IMR-90 (cell line): ENCODE measurements around the gene RUNX2. TPM values are rescaled to one million over a fixed set of nuclear protein-coding genes. Genes with fewer than 3 reads are reported as not detected.

Source experiments
- ATAC-seq: fragments of 200-7000 bp; cut with Tn5 transposase; 2 replicates; pipeline ENCODE4 v1.9.1; 2020; ENCODE audit warnings: low read depth, mild to moderate bottlenecking, moderate library complexity
- BruUV-seq: library from RNA; stranded (reverse); fragments of 400-500 nt; replicated peaks from 2 replicates; lab custom pipeline; 2021; lab: Mats Ljungman, UMichigan
- CTCF ChIA-PET: fragments of 300-600 bp; formaldehyde crosslinking; extraction: SDS; loops from one replicate; lab custom pipeline; 2021; ENCODE audit warnings: antibody characterized with exemption; lab: Yijun Ruan, JAX
- POLR2A ChIA-PET: fragments of 300-600 bp; sonication (Branson Sonifier 250); formaldehyde crosslinking; loops from one replicate; lab custom pipeline; 2022; ENCODE audit warnings: antibody characterized with exemption; ENCODE audit not compliant: unreplicated experiment; lab: Charles Lee
- DNase-seq: peaks from one replicate; pipeline ENCODE4 v3.0.0; 2013
- H2AFZ ChIP-seq: replicated peaks from 2 replicates; pipeline ENCODE3; 2013; ENCODE audit warnings: low read length, mild to moderate bottlenecking; ENCODE audit not compliant: poor library complexity
- H2AK5ac ChIP-seq: 2 replicates; pipeline ENCODE4 v1.6.1; 2013; ENCODE audit warnings: low read depth, low read length, inconsistent platforms
- H2AK9ac ChIP-seq: replicated peaks from 2 replicates; pipeline ENCODE3; 2013; ENCODE audit warnings: mild to moderate bottlenecking, low read depth, low read length, moderate library complexity; ENCODE audit not compliant: poor library complexity
- H2BK120ac ChIP-seq: 2 replicates; pipeline ENCODE4 v1.6.1; 2013; ENCODE audit warnings: low read depth, low read length, inconsistent platforms
- H2BK15ac ChIP-seq: 3 replicates; pipeline ENCODE4 v1.6.1; 2013; ENCODE audit warnings: low read depth, low read length, inconsistent platforms
- H2BK20ac ChIP-seq: 2 replicates; pipeline ENCODE4 v1.6.1; 2013; ENCODE audit warnings: low read depth, mild to moderate bottlenecking, inconsistent platforms, low read length, moderate library complexity
- H2BK5ac ChIP-seq: 2 replicates; pipeline ENCODE4 v1.6.1; 2013; ENCODE audit warnings: mild to moderate bottlenecking, low read depth, low read length, inconsistent platforms; ENCODE audit not compliant: poor library complexity, severe bottlenecking
- H3K14ac ChIP-seq: replicated peaks from 2 replicates; pipeline ENCODE4 v1.6.1; 2013; ENCODE audit warnings: low read depth, low read length, inconsistent platforms
- H3K18ac ChIP-seq: 2 replicates; pipeline ENCODE4 v1.6.1; 2013; ENCODE audit warnings: low read depth, low read length, control low read depth
- H3K23ac ChIP-seq: 2 replicates; pipeline ENCODE4 v1.6.1; 2013; ENCODE audit warnings: low read depth, low read length, inconsistent platforms
- H3K27ac ChIP-seq: 2 replicates; pipeline ENCODE4 v1.5.1; 2013; ENCODE audit warnings: mild to moderate bottlenecking, control low read depth, low read length; ENCODE audit not compliant: insufficient read depth
- H3K27me3 ChIP-seq: 2 replicates; pipeline ENCODE4 v1.6.1; 2013; ENCODE audit warnings: low read length; ENCODE audit not compliant: control insufficient read depth, insufficient read depth
- H3K36me3 ChIP-seq: 2 replicates; pipeline ENCODE4 v1.6.1; 2013; ENCODE audit warnings: low read length, mixed read lengths; ENCODE audit not compliant: control insufficient read depth, insufficient read depth
- H3K4ac ChIP-seq: 2 replicates; pipeline ENCODE4 v1.6.1; 2013; ENCODE audit warnings: low read depth, low read length, inconsistent platforms
- H3K4me1 ChIP-seq: 2 replicates; pipeline ENCODE4 v1.6.1; 2013; ENCODE audit warnings: low read length, mixed read lengths; ENCODE audit not compliant: control insufficient read depth, insufficient read depth
- H3K4me2 ChIP-seq: 2 replicates; pipeline ENCODE4 v1.6.1; 2013; ENCODE audit warnings: low read depth, mild to moderate bottlenecking, control low read depth, low read length, moderate library complexity
- H3K4me3 ChIP-seq: 2 replicates; pipeline ENCODE4 v1.5.1; 2013; ENCODE audit warnings: low read depth, mild to moderate bottlenecking, control low read depth, low read length, moderate library complexity; ENCODE audit not compliant: insufficient read depth
- H3K56ac ChIP-seq: 2 replicates; pipeline ENCODE4 v1.6.1; 2013; ENCODE audit warnings: low read length, inconsistent platforms; ENCODE audit not compliant: insufficient read depth; ENCODE audit errors: extremely low read depth
- H3K79me1 ChIP-seq, 2 experiments: 2 replicates each; pipeline ENCODE4 v1.6.1; 2013; ENCODE audit warnings: low read length in 2 of 2, inconsistent platforms in 1 of 2, low read depth in 1 of 2
- H3K9ac ChIP-seq: 2 replicates; pipeline ENCODE4 v1.6.1; 2013; ENCODE audit warnings: low read depth, low read length, control low read depth
- H3K9me1 ChIP-seq: 2 replicates; pipeline ENCODE4 v1.6.1; 2013; ENCODE audit warnings: low read length, inconsistent platforms; ENCODE audit not compliant: insufficient read depth
- H3K9me3 ChIP-seq: 2 replicates; pipeline ENCODE4 v1.6.1; 2013; ENCODE audit warnings: low read length; ENCODE audit not compliant: control insufficient read depth, insufficient read depth
- H4K20me1 ChIP-seq: 2 replicates; pipeline ENCODE4 v1.6.1; 2013; ENCODE audit warnings: low read length, inconsistent platforms; ENCODE audit not compliant: insufficient read depth
- H4K5ac ChIP-seq: 2 replicates; pipeline ENCODE4 v1.6.1; 2013; ENCODE audit warnings: mild to moderate bottlenecking, low read depth, low read length, control low read depth
- H4K8ac ChIP-seq, 2 experiments: 2 replicates each; pipeline ENCODE4 v1.6.1; 2013; ENCODE audit warnings: low read depth in 2 of 2, low read length in 2 of 2, control low read depth in 1 of 2, inconsistent platforms in 1 of 2
- H4K91ac ChIP-seq: 2 replicates; pipeline ENCODE4 v1.6.1; 2013; ENCODE audit warnings: low read depth, low read length, inconsistent platforms; ENCODE audit not compliant: insufficient read depth
- BHLHE40 ChIP-seq: fragments of 150-350 bp; IDR thresholded peaks from 2 replicates; pipeline ENCODE4 v1.6.1; 2016; ENCODE audit warnings: mild to moderate bottlenecking, low read depth, low read length
- CEBPB ChIP-seq: IDR thresholded peaks from 2 replicates; pipeline ENCODE4 v1.6.1; 2012; ENCODE audit warnings: low read depth, low read length, improper control_type of control experiment
- CTCF ChIP-seq: conservative IDR thresholded peaks from 2 replicates; pipeline ENCODE4 v1.5.1; 2012; ENCODE audit warnings: mild to moderate bottlenecking, low read depth, low read length, improper control_type of control experiment
- FOS ChIP-seq: fragments of 150-350 bp; IDR thresholded peaks from 2 replicates; pipeline ENCODE4 v1.6.1; 2016; ENCODE audit warnings: low read depth, low read length
- MAFK ChIP-seq: IDR thresholded peaks from 2 replicates; pipeline ENCODE4 v1.6.1; 2012; ENCODE audit warnings: low read depth, low read length, improper control_type of control experiment
- MAZ ChIP-seq: IDR thresholded peaks from 2 replicates; pipeline ENCODE4 v1.6.1; 2012; ENCODE audit warnings: low read depth, mild to moderate bottlenecking, low read length, improper control_type of control experiment, moderate library complexity, borderline replicate concordance
- RAD21 ChIP-seq: IDR thresholded peaks from 2 replicates; pipeline ENCODE4 v1.6.1; 2012; ENCODE audit warnings: low read length, improper control_type of control experiment
- RCOR1 ChIP-seq: IDR thresholded peaks from 2 replicates; pipeline ENCODE4 v1.6.1; 2012; ENCODE audit warnings: mild to moderate bottlenecking, low read length, improper control_type of control experiment; ENCODE audit not compliant: insufficient replicate concordance
- RFX5 ChIP-seq: IDR thresholded peaks from 2 replicates; pipeline ENCODE4 v1.8.0; 2012; ENCODE audit warnings: low read depth, mild to moderate bottlenecking, low read length, moderate library complexity
- SMC3 ChIP-seq: fragments of 150-350 bp; IDR thresholded peaks from 2 replicates; pipeline ENCODE4 v1.6.1; 2016; ENCODE audit warnings: low read depth, mild to moderate bottlenecking, antibody characterized with exemption, low read length, moderate library complexity
- WGBS, 2 experiments: methylation state at CpG; one replicate each; pipeline versions ENCODE4 v1.1.5 to v1.1.7; 2013; ENCODE audit warnings: missing lambda C conversion rate in 2 of 2; ENCODE audit not compliant: insufficient read length in 1 of 2; ENCODE audit errors: extremely low coverage in 2 of 2; 5-methylcytosine and 5-hydroxymethylcytosine counted together
- dilution Hi-C: fragments of 300-500 bp; cut with HindIII; formaldehyde crosslinking; loops from one replicate; pipeline ENCODE4 v1.14.3; 2018; ENCODE audit warnings: low sequenced_read_pairs; ENCODE audit not compliant: unreplicated experiment
- in situ Hi-C: fragments of 300-500 bp; cut with MboI; formaldehyde crosslinking; loops from 3 replicates; pipeline ENCODE4 v1.14.3; 2019; ENCODE audit warnings: low sequenced_read_pairs, inconsistent platforms, mixed read lengths
- intact Hi-C: fragments of 100-400 bp; cut with micrococcal nuclease; formaldehyde crosslinking; loops from 2 replicates; pipeline ENCODE4 v1.10.0; 2022
- polyA plus RNA-seq, 3 experiments: library from polyadenylated mRNA; depleted of rRNA; stranded (reverse); fragments of >200 nt; gene quantifications; 2 replicates each; pipeline ENCODE4 v1.2.3, GENCODE V29; 2012; ENCODE audit warnings: low replicate concordance in 1 of 3
- total RNA-seq: library from RNA; depleted of rRNA; stranded (reverse); fragments of >200 nt; gene quantifications from 2 replicates; pipeline ENCODE4 v1.2.3, GENCODE V29; 2012

RUNX2 gene
- total and polyA plus RNA-seq, 2 of the 4 experiments (the other 2 are of a cell fraction): 2.3 to 4.7 TPM

GRCh38 chr6:45679163-45679562, 351.0 kb downstream of the RUNX2 start:
- H2AFZ ChIP-seq: no peak overlapping the region
- no CpG with 5 or more reads among the region's 5 CpGs for WGBS, 2 experiments
- H2BK5ac ChIP-seq: no peak overlapping the region
- no peak overlapping the region for H3K4me3 ChIP-seq
- TF ChIP-seq RFX5 (no peak), BHLHE40 (no peak), MAZ (no peak), FOS (no peak), RAD21 (no peak), MAFK (no peak), SMC3 (no peak), CTCF (no peak), CEBPB (no peak), RCOR1 (no peak)
- H3K4me2 ChIP-seq: no peak overlapping the region
- POLR2A ChIA-PET: no interaction called here
- no peak overlapping the region for H2BK120ac ChIP-seq
- intact Hi-C loops (no loop called here), dilution Hi-C loops (no loop called here), in situ Hi-C loops (no loop called here)
- no peak overlapping the region for H3K18ac ChIP-seq
- no peak overlapping the region for H2BK20ac ChIP-seq
- CTCF ChIA-PET: no interaction called here
- no peaks in the 10 kb centered on the region for H3K79me1 ChIP-seq
- no peak for DNase-seq
- peaks cover 7% of the 10 kb centered on the region for H3K9me3 ChIP-seq
- no peak overlapping the region for H3K23ac ChIP-seq
- H4K8ac ChIP-seq: no peak overlapping the region
- H3K14ac ChIP-seq: no peak overlapping the region
- ATAC-seq: no peak
- H4K20me1 ChIP-seq: no peaks in the 10 kb centered on the region
- no peak overlapping the region for H3K9ac ChIP-seq
- BruUV-seq: no TSS peak
- H2AK9ac ChIP-seq: no peak overlapping the region
- H3K56ac ChIP-seq: no peak overlapping the region
- H4K91ac ChIP-seq: no peak overlapping the region
- H3K4ac ChIP-seq: no peak overlapping the region
- peaks cover 11% of the 10 kb centered on the region for H3K4me1 ChIP-seq
- H3K27ac ChIP-seq: no peak overlapping the region
- 0 out of 2 replicates have a peak overlapping the region, but pooled peaks have one; percentile 33 for H2AK5ac ChIP-seq
- H3K9me1 ChIP-seq: peaks cover 12% of the 10 kb centered on the region; the same call in 1 of the 2 replicates
- H3K36me3 ChIP-seq: no peaks in the 10 kb centered on the region
- no peak overlapping the region for H2BK15ac ChIP-seq
- H4K5ac ChIP-seq: no peak overlapping the region
- H3K27me3 ChIP-seq: no peaks in the 10 kb centered on the region
